Measurements from ENCODE around the gene DCST1. TPM values are rescaled to one million over a fixed set of nuclear protein-coding genes. Genes with fewer than 3 reads are reported as not detected.
A peak's percentile ranks its signal among the peaks of the same experiment; 100 is the strongest.

Gene DCST1
- total RNA-seq, 1 experiment from 2014 or later = 0.22 TPM

GRCh38 chr1:155063550-155064110 is 30.0 kb downstream of the DCST1 start, which contains the start of gene EFNA4:
EFNA4 (plus strand) TSS chr1:155063740; CDS start chr1:155063824, 84 bp downstream.
- Histone ChIP-seq H3K4me1 (replicated peaks; ENCODE audit: insufficient read depth) (peaks cover 10% of the 10 kb centered on the region), H3K79me2 (ENCODE audit: low read depth) (peaks cover 13% of the 10 kb centered on the region), H2AFZ (peak within 1 kb of the TSS; percentile 77), H3K36me3 (ENCODE audit: low read depth) (peaks cover 6% of the 10 kb centered on the region; the same call in 1 of the 2 replicates), H3K4me3 (peak within 1 kb of the TSS; percentile 74), H3K9me3 (ENCODE audit: insufficient read depth, low read depth) (no peaks in the 10 kb centered on the region), H3K9me2 (ENCODE audit: insufficient read depth) (no peaks in the 10 kb centered on the region), H3K27ac (no peak within 1 kb of the TSS), H3F3A (ENCODE audit: insufficient read depth, low read depth) (peaks cover 24% of the 10 kb centered on the region; the same call in 1 of the 2 replicates), H3K27me3 (ENCODE audit: insufficient read depth, low read depth) (no peaks in the 10 kb centered on the region), H3K4me2 (peak within 1 kb of the TSS; percentile 80), H4K20me1 (ENCODE audit: insufficient read depth) (peaks cover 7% of the 10 kb centered on the region)
- POLR2A ChIA-PET (ENCODE audit: unreplicated experiment) = interaction anchor here (0.6 to 0.7 kb wide), 3 partner anchors 65 to 92 kb away, joined by 3 to 6 read pairs (median 4); no protein-coding TSS in a partner anchor
- DNase-seq = peak; percentile 79 to 82
- no TSS peak for BruUV-seq (replicated peaks)
- TF ChIP-seq EZH2 (IDR thresholded peaks at IDR 0.05; ENCODE audit: low read depth) (no peak), CTCF (conservative IDR thresholded peaks at IDR 0.05) (no peak)
- CTCF ChIA-PET = no interaction called here
- intact Hi-C loops (cut with micrococcal nuclease; ENCODE audit: unreplicated experiment) = loop anchor here (1.0 to 5.0 kb wide), 3 partner anchors 21 to 506 kb away; partner anchors contain the start of gene UBE2Q1

GRCh38 chr1:155064111-155064831 is 30.6 kb downstream of the DCST1 start:
- BruUV-seq (replicated peaks) = no TSS peak
- Histone ChIP-seq H3F3A (ENCODE audit: insufficient read depth, low read depth) (peaks cover 24% of the 10 kb centered on the region; the same call in 1 of the 2 replicates), H3K9me3 (ENCODE audit: insufficient read depth, low read depth) (no peaks in the 10 kb centered on the region), H2AFZ (peak overlapping the region; percentile 77), H3K36me3 (ENCODE audit: low read depth) (no peaks in the 10 kb centered on the region; the same call in 1 of the 2 replicates), H3K27me3 (ENCODE audit: insufficient read depth, low read depth) (no peaks in the 10 kb centered on the region), H3K4me3 (peak overlapping the region; percentile 74), H3K27ac (no peak overlapping the region), H3K4me2 (peak overlapping the region; percentile 80), H3K4me1 (replicated peaks; ENCODE audit: insufficient read depth) (peaks cover 10% of the 10 kb centered on the region), H3K79me2 (ENCODE audit: low read depth) (peaks cover 13% of the 10 kb centered on the region), H3K9me2 (ENCODE audit: insufficient read depth) (no peaks in the 10 kb centered on the region), H4K20me1 (ENCODE audit: insufficient read depth) (peaks cover 7% of the 10 kb centered on the region)
- TF ChIP-seq EZH2 (IDR thresholded peaks at IDR 0.05; ENCODE audit: low read depth) (no peak), CTCF (conservative IDR thresholded peaks at IDR 0.05) (no peak)
- POLR2A ChIA-PET (ENCODE audit: unreplicated experiment) = interaction anchor here (0.6 to 0.7 kb wide), 3 partner anchors 64 to 646 kb away, joined by 3 to 5 read pairs (median 4); no protein-coding TSS in a partner anchor
- intact Hi-C loops (cut with micrococcal nuclease; ENCODE audit: unreplicated experiment) = loop anchor here (5.0 kb wide), 2 partner anchors 397 to 507 kb away; partner anchors contain the start of gene UBE2Q1
- CTCF ChIA-PET = no interaction called here
- peak in 1 of 2 experiments; percentile 53 for DNase-seq

GRCh38 chr1:155064832-155065429 is 31.3 kb downstream of the DCST1 start:
- Histone ChIP-seq H2AFZ (no peak overlapping the region), H4K20me1 (ENCODE audit: insufficient read depth) (peaks cover 7% of the 10 kb centered on the region), H3K79me2 (ENCODE audit: low read depth) (peaks cover 13% of the 10 kb centered on the region), H3K27ac (no peak overlapping the region), H3K4me3 (peak overlapping the region; percentile 74; the same call in 1 of the 2 replicates), H3K9me3 (ENCODE audit: insufficient read depth, low read depth) (no peaks in the 10 kb centered on the region), H3K36me3 (ENCODE audit: low read depth) (no peaks in the 10 kb centered on the region), H3K4me1 (replicated peaks; ENCODE audit: insufficient read depth) (peaks cover 10% of the 10 kb centered on the region), H3K27me3 (ENCODE audit: insufficient read depth, low read depth) (no peaks in the 10 kb centered on the region), H3K9me2 (ENCODE audit: insufficient read depth) (no peaks in the 10 kb centered on the region), H3F3A (ENCODE audit: insufficient read depth, low read depth) (peaks cover 25% of the 10 kb centered on the region; the same call in 1 of the 2 replicates), H3K4me2 (peak overlapping the region; percentile 80)
- POLR2A ChIA-PET (ENCODE audit: unreplicated experiment) = interaction anchor here (0.6 kb wide), 1 partner anchor 646 kb away, joined by 5 read pairs; no protein-coding TSS in a partner anchor
- no peak for DNase-seq
- CTCF ChIA-PET = no interaction called here
- TF ChIP-seq EZH2 (IDR thresholded peaks at IDR 0.05; ENCODE audit: low read depth) (no peak), CTCF (conservative IDR thresholded peaks at IDR 0.05) (no peak)
- BruUV-seq (replicated peaks) = TSS peak; percentile 51
- intact Hi-C loops (cut with micrococcal nuclease; ENCODE audit: unreplicated experiment) = loop anchor here (5.0 kb wide), 2 partner anchors 398 to 508 kb away; partner anchors contain the start of gene UBE2Q1
